SK-N-SH (cell line): ENCODE data around the gene PPP1R12B.

ENCODE experiments used
- CTCF ChIP-seq: fragments of 200-600 bp; sonication (generic); IDR thresholded peaks from 2 replicates; pipeline ENCODE4 v1.6.1; 2017; ENCODE audit warnings: antibody characterized with exemption, mild to moderate bottlenecking, moderate library complexity
- GABPA ChIP-seq: IDR thresholded peaks from 2 replicates; pipeline ENCODE4 v1.4.0; 2012; ENCODE audit warnings: low read depth, mild to moderate bottlenecking
- JUND ChIP-seq: IDR thresholded peaks from 2 replicates; pipeline ENCODE4 v1.4.0; 2012
- MAX ChIP-seq: IDR thresholded peaks from 2 replicates; pipeline ENCODE4 v1.4.0; 2012; ENCODE audit warnings: low read depth
- POLR2AphosphoS5 ChIP-seq: IDR thresholded peaks from 2 replicates; pipeline ENCODE4 v1.6.1; 2012; ENCODE audit warnings: low read depth, low read length
- SIN3A ChIP-seq: IDR thresholded peaks from 2 replicates; pipeline ENCODE4 v1.6.1; 2012; ENCODE audit warnings: low read depth, mild to moderate bottlenecking, low read length, moderate library complexity, borderline replicate concordance
- TAF1 ChIP-seq: IDR thresholded peaks from 2 replicates; pipeline ENCODE4 v1.6.1; 2012; ENCODE audit warnings: low read depth, mild to moderate bottlenecking, low read length, moderate library complexity, borderline replicate concordance
- TCF12 ChIP-seq: IDR thresholded peaks from 2 replicates; pipeline ENCODE4 v1.4.0; 2012
- YY1 ChIP-seq: IDR thresholded peaks from 2 replicates; pipeline ENCODE4 v1.4.0; 2012; ENCODE audit warnings: low read depth, mild to moderate bottlenecking

GRCh38 chr1:202349206-202349928, 868 bp downstream of the PPP1R12B start:
- TF ChIP-seq MAX = no peak; the same call in 1 of the 2 replicates
- no peak for TF ChIP-seq POLR2AphosphoS5
- TF ChIP-seq CTCF = no peak
- no peak for TF ChIP-seq TAF1
- TF ChIP-seq YY1 = no peak
- TF ChIP-seq SIN3A = no peak; the same call in 1 of the 2 replicates
- TF ChIP-seq JUND = no peak
- TF ChIP-seq TCF12 = no peak
- no peak for TF ChIP-seq GABPA
